HG03342 (cell line): ENCODE results near the gene PRR5L.

Experiments
- ATAC-seq: cut with Tn5 transposase; IDR thresholded peaks from one replicate; pipeline ENCODE4 v1.9.1; 2021; ENCODE audit warnings: mild to moderate bottlenecking, moderate library complexity; ENCODE audit not compliant: unreplicated experiment

Gene PRR5L

DNA sequence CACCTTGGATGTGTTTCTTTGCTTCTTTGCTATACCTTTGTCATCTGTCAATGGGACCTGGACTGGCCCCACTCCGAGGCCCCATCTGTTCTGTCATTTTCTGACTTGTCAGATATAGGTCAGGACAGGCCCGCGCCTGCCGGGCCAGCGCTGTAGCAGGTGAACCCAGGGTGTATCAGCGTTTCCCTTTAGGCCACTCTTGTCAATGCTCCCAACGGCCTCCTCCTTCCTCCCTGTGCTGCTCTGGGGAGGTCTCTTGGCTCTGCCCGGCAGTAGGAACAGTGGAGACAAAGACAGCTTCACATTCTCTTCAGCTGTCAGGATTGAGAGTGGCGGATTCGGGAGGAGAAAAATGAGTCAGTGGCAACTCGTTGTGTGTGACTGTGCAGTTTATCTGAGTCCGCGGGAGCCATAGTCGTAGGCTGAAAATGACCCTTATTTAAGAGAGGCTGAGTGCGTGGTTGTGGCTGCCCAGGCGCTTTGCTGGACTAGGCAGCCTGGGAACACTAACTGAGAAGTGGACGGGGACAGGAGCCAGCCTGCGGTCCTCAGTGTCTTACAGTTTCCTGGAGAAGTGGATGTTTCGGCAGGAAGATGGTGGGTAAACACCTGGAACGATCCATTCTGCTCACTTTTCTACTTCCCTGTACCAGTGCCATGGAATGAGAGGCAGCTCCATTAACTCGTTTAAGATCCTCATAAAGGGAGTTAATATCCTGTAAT is 102.3 kb downstream of the PRR5L start:
- no peak for ATAC-seq

DNA sequence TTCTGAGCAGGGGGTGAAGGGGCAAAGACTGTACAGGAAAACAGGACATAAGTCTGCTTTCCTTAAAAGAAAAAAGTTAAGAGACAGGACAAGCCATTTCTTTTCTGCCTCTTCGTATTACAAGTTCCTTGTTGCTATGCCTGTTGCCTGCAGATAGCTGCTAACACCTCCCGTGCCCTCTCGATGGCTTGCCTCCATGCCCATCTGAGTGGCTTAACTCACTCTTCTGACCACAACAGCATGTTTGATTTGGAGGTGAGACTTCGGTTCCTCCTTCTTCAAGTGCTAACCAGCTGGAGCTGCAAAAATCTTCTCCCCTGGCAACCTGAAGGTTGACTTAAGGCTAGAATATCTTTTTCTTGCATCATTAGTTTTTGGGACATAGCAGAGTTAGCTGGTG is 103.1 kb downstream of the PRR5L start:
- ATAC-seq: no peak

GRCh38 chr11:36399745-36400144 is 103.7 kb downstream of the PRR5L start:
- no peak for ATAC-seq

- no peak for ATAC-seq
Observed at GRCh38 chr11:36400766-36401455, 104.8 kb downstream of the PRR5L start.

GRCh38 chr11:36402568-36403170 is 106.6 kb downstream of the PRR5L start:
- ATAC-seq: no peak

DNA sequence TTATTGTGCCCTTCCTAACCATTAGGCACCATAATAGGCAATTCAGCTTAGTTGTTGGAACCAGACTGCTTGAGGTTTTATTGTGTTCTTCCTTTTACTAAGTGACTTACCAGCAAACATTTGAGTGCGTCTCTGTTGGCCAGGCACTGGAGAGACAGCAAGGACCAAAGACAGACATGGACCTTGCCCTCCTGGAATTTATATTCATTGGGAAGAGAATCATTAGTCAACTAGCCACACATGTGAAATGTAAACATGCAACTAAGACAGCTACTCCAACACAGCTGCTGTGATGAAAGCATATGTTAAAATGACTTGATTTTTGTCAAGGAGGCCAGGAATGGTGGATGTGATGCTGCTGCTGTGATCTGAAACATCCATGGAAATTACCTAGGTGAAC is 107.6 kb downstream of the PRR5L start:
- no peak for ATAC-seq

GRCh38 chr11:36404831-36405230 is 108.7 kb downstream of the PRR5L start:
- ATAC-seq: no peak

GRCh38 chr11:36405585-36406367 is 109.7 kb downstream of the PRR5L start:
- ATAC-seq: no peak

- no peak for ATAC-seq
Observed at GRCh38 chr11:36407356-36407755, 111.3 kb downstream of the PRR5L start.

- no peak for ATAC-seq
Observed at GRCh38 chr11:36408498-36409136, 112.5 kb downstream of the PRR5L start.

GRCh38 chr11:36409152-36409816 is 113.2 kb downstream of the PRR5L start:
- no peak for ATAC-seq

DNA sequence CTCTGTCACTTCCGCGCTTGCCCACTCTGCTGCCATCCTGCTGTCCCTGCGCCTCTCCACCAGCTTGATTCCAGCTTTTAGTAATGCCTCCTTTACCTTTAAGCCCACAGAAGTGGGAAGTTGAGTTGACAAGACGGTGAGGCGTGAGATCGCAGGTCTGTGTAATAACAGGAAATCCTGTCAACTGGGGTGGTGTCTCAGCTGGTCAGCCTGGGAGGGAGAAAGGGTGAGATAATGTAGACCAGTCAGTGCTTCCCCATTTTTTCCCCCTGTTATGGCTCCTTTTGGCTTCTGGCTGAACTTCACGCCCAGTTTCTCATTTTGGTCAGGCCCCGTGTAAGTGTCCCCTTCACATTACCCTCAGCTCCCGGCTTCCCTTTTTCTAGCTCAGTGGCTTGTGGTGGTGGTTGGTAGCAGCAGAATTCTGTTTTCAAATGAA is 115.1 kb downstream of the PRR5L start:
- ATAC-seq: peak; percentile 74

- no peak for ATAC-seq
Observed at GRCh38 chr11:36412781-36413383, 116.8 kb downstream of the PRR5L start.

- ATAC-seq: no peak
Observed at GRCh38 chr11:36417154-36417553, 121.1 kb downstream of the PRR5L start.

DNA sequence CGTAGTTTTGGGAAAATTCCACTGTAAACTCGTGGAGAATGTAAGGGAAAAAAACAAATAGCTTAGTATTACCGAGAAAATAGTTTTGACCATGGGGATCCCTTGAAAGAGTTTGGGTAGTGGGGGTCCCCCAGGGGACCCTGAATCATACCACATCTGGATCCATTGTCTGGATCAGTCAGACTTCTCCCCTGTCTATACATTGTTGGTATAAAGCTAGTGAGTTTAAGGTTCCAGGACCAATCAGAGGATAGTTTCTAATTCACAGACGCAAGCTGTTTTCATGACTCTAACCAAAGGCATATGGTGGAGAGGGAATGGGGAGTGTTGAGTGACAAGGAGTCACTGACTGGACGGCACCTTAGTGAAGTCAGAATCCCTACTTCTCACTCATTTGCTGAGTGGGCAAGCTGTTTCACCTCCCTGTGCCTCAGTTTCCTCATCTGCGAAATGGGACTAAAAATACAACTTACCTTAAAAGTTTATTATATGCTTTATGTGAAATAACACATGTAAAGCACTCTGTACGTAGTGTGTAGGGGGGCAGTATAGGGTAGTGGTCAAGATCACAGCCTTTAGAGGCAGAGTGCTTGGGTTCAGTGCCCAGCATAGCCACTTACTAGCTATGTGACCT is 123.8 kb downstream of the PRR5L start:
- ATAC-seq: no peak

- no peak for ATAC-seq
Observed at GRCh38 chr11:36421546-36422155, 125.6 kb downstream of the PRR5L start.

DNA sequence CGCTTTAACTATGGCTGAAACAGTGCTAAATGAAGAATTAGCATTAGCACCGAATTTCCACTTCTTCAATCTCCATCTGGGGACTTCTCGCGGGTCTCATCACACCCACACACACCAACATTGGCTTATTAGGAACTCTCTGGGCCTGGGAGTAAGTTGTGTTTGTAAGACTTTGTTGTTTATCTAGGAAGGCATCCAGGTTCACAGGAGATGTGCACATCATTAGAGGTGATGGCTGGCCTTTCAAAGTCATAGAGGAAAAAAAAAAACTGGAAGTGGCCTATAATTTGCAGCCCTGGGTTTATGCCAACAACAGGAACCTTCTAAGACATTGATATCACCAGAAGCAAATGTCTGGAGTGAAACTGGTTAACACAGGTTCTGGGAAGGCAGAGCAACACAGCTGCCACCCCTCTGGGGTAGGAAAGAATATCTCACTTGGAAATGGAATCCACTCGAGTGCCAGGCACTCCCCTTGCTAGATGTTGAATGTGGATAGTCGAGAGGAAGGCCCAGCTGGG is 129.5 kb downstream of the PRR5L start:
- no peak for ATAC-seq

GRCh38 chr11:36426226-36426848 is 130.2 kb downstream of the PRR5L start:
- no peak for ATAC-seq
